Suprapubic skin (tissue), 4 donors: ENCODE data around the gene CREB5. TPM values are rescaled to one million over a fixed set of nuclear protein-coding genes. Genes with fewer than 3 reads are reported as not detected.

ENCODE experiments used
- DNase-seq, 2 donors: peaks; one replicate each; pipeline ENCODE4 v3.0.0-alpha.2; 2019; ENCODE audit warnings: low spot score in 2 of 2
- H3K27ac ChIP-seq: fragments of 200-600 bp; sonication (generic); one replicate; pipeline ENCODE4 v1.5.1; 2019
- H3K27me3 ChIP-seq: fragments of 200-600 bp; sonication (generic); one replicate; pipeline ENCODE4 v1.5.1; 2019
- H3K36me3 ChIP-seq: fragments of 200-600 bp; sonication (generic); one replicate; pipeline ENCODE4 v1.5.1; 2019
- H3K4me1 ChIP-seq: fragments of 200-600 bp; sonication (generic); one replicate; pipeline ENCODE4 v1.5.1; 2019
- H3K4me3 ChIP-seq: fragments of 200-600 bp; sonication (generic); one replicate; pipeline ENCODE4 v1.5.1; 2019; ENCODE audit warnings: mild to moderate bottlenecking
- H3K9me3 ChIP-seq: fragments of 200-600 bp; sonication (generic); one replicate; pipeline ENCODE4 v1.5.1; 2019
- EP300 ChIP-seq: sonication (generic); formaldehyde crosslinking; IDR thresholded peaks from one replicate; pipeline ENCODE4 v1.6.1; 2017; ENCODE audit warnings: antibody characterized with exemption
- POLR2A ChIP-seq, 2 donors: fragments of 450-650 bp; IDR thresholded peaks; one replicate each; pipeline ENCODE4 v1.6.1; 2017; ENCODE audit warnings: antibody characterized with exemption in 2 of 2, mild to moderate bottlenecking in 2 of 2, moderate library complexity in 2 of 2
- POLR2AphosphoS5 ChIP-seq, 3 donors: sonication (generic); formaldehyde crosslinking; IDR thresholded peaks; one replicate each; pipeline ENCODE4 v1.6.1; 2017; ENCODE audit warnings: antibody characterized with exemption in 3 of 3
- WGBS: methylation state at CpG from one replicate; pipeline ENCODE4 v1.1.5; 2018; 5-methylcytosine and 5-hydroxymethylcytosine counted together
- total RNA-seq, 4 donors: library from RNA; depleted of rRNA; stranded (reverse); fragments of >200 nt; gene quantifications; one replicate each; pipeline ENCODE4 v1.1.0, GENCODE V29; 2016
- TF ChIP-seq, protein P1 (sequence below), 2 donors: fragments of 200-600 bp in 1 of 2; fragments of 450-650 bp in 1 of 2; sonication (generic) in 1 of 2; IDR thresholded peaks; one replicate each; pipeline ENCODE4 v1.5.1; 2016 to 2019; ENCODE audit warnings: antibody characterized with exemption in 2 of 2, mild to moderate bottlenecking in 1 of 2, moderate library complexity in 1 of 2

CREB5 gene
- total RNA-seq, 4 donors from 2014 or later, result 6.2 to 12.1 (median 10.0) TPM

DNA sequence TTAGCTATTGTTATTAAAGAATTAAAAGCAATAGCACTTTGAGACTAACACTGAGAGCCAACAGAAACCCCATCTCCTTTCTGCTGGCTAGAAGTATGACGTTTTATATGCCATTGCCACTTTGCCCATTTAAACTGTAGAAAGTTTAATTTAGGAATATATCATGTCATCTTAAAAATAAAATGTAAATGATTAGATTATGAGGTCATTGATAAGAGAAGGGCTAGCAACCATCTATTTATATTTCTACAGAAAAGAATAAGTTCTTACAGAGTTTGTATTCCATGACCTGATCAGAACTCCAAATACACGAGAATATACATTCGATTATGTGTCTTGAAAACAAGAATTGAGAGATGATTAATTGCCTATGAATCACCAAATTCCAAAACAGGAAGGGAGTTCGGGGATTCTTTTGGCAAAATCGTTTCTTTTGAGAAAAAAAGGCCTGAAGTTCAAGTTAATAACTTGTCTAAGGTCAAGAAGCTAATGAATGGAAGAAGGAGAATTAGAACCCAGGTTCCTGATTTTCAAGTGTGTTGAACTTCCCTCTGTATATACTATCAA is 318.9 kb downstream of the CREB5 start:
- no peak for TF ChIP-seq POLR2AphosphoS5 (IDR thresholded peaks at IDR 0.05)
- TF ChIP-seq, protein P1, sequence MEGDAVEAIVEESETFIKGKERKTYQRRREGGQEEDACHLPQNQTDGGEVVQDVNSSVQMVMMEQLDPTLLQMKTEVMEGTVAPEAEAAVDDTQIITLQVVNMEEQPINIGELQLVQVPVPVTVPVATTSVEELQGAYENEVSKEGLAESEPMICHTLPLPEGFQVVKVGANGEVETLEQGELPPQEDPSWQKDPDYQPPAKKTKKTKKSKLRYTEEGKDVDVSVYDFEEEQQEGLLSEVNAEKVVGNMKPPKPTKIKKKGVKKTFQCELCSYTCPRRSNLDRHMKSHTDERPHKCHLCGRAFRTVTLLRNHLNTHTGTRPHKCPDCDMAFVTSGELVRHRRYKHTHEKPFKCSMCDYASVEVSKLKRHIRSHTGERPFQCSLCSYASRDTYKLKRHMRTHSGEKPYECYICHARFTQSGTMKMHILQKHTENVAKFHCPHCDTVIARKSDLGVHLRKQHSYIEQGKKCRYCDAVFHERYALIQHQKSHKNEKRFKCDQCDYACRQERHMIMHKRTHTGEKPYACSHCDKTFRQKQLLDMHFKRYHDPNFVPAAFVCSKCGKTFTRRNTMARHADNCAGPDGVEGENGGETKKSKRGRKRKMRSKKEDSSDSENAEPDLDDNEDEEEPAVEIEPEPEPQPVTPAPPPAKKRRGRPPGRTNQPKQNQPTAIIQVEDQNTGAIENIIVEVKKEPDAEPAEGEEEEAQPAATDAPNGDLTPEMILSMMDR (IDR thresholded peaks at IDR 0.05), result no peak
- TF ChIP-seq POLR2A (IDR thresholded peaks at IDR 0.05), result no peak
- TF ChIP-seq EP300, result no peak
- no peak for DNase-seq

DNA sequence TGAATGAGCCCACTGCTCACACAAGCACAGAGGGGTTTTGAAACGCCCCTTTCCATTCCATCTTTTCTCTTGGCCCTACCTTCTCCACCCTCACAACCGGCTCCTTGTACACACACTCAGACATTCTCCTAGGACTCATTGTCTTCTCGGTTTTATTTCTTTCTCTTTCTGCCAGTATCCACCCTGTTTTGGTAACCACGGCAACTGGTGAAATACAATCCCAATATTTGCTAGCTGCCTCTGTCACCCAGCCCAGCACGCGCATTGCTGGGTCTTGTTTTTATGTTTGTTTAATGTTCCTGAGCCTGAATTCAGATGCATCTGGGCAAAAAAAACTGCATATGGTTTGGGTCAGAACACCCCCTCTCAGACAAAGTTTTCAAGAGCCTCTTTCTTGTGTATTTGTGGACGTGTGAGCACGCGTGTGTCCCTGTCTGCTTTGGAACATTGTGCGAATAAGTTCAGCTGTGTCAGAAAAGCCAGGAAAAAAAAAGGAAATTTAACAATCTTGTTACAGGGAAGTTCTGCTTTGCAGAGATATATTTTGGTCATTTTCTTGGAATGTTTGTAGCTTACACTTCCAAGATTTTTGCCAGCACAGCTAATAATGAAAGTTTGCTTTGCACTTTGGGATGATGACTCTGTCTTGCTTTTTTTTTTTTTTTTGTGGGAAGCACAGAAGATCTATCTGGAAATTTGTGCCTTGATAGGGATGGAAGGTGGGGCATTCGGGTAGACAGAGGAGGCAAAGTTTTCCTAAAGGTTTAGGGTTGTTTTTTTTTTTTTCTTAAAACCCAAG is 320.0 kb downstream of the CREB5 start:
- Histone ChIP-seq H3K4me1 (peaks cover 26% of the 10 kb centered on the region), H3K27ac (peak overlapping the region; percentile 52), H3K36me3 (no peaks in the 10 kb centered on the region), H3K4me3 (peak overlapping the region; percentile 11), H3K27me3 (no peaks in the 10 kb centered on the region), H3K9me3 (no peaks in the 10 kb centered on the region)
- no peak for DNase-seq
- peak; percentile 11 for TF ChIP-seq POLR2A (IDR thresholded peaks at IDR 0.05)
- TF ChIP-seq, protein P1 (IDR thresholded peaks at IDR 0.05), result no peak
- WGBS, result 47% methylated on average over 11 of the region's 11 CpGs

More for the DNA sequence above, 318.9 kb downstream of the CREB5 start:
- H3K9me3 ChIP-seq, result no peaks in the 10 kb centered on the region
- no peaks in the 10 kb centered on the region for H3K27me3 ChIP-seq
- peak overlapping the region; percentile 52 for H3K27ac ChIP-seq
- H3K4me3 ChIP-seq, result no peak overlapping the region
- peaks cover 34% of the 10 kb centered on the region for H3K4me1 ChIP-seq
- no peaks in the 10 kb centered on the region for H3K36me3 ChIP-seq
- 57% methylated on average over 5 of the region's 5 CpGs for WGBS

DNA sequence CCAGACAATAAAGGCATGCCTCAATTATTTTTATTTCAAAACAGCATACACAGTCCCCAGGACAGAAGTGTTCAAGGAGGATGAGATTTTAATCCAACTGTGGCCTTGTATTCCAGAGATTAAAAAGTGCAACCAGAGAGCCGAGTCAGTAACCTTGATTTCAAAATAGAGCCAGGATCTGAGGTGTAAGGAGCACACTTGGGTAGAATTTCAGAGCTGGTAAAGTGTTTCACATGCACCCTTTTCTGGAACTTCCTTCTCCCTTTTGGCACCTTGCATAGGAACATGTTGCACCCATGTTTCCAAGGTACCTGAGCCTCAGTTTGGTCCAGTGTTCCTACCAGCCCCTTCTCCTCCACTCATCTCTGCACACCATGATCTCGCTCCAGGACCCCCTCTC is 320.7 kb downstream of the CREB5 start:
- peak overlapping the region; percentile 52 for H3K27ac ChIP-seq
- H3K36me3 ChIP-seq, result no peaks in the 10 kb centered on the region
- no peak for DNase-seq
- TF ChIP-seq POLR2AphosphoS5 (IDR thresholded peaks at IDR 0.05) (no peak), EP300 (no peak), POLR2A (IDR thresholded peaks at IDR 0.05) (no peak)
- TF ChIP-seq, protein P1 (IDR thresholded peaks at IDR 0.05), result no peak
- 74% methylated on average over 2 of the region's 2 CpGs for WGBS
- no peaks in the 10 kb centered on the region for H3K9me3 ChIP-seq
- no peaks in the 10 kb centered on the region for H3K27me3 ChIP-seq
- H3K4me3 ChIP-seq, result no peak overlapping the region
- H3K4me1 ChIP-seq, result peaks cover 26% of the 10 kb centered on the region

DNA sequence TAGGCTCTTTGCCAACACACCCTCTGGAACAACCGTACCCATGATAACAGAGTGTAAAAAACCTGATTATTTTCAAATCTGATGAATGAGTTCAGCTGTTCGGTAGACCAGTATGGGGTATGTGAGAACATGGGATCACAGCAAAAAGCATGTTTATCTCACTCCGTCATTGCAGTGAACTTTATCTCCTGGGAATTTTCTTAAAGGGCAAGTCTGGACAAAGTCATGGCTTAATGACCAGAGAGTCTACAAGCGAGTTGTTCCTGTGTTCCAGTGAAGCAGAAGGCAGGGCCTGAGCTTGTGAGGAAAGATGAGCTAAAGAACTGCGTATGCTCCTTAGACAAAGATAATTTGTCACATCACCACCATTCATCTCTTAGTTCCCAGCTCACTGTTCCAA is 326.1 kb downstream of the CREB5 start:
- TF ChIP-seq, protein P1 (IDR thresholded peaks at IDR 0.05), result no peak
- TF ChIP-seq POLR2AphosphoS5 (IDR thresholded peaks at IDR 0.05), result no peak
- no peak for TF ChIP-seq POLR2A (IDR thresholded peaks at IDR 0.05)
- no peak for TF ChIP-seq EP300
- Histone ChIP-seq H3K36me3 (no peaks in the 10 kb centered on the region), H3K9me3 (no peaks in the 10 kb centered on the region), H3K27me3 (no peaks in the 10 kb centered on the region), H3K4me3 (no peak overlapping the region), H3K4me1 (no peaks in the 10 kb centered on the region), H3K27ac (no peak overlapping the region)
- DNase-seq, result no peak
- 60% methylated on average over 5 of the region's 5 CpGs for WGBS

DNA sequence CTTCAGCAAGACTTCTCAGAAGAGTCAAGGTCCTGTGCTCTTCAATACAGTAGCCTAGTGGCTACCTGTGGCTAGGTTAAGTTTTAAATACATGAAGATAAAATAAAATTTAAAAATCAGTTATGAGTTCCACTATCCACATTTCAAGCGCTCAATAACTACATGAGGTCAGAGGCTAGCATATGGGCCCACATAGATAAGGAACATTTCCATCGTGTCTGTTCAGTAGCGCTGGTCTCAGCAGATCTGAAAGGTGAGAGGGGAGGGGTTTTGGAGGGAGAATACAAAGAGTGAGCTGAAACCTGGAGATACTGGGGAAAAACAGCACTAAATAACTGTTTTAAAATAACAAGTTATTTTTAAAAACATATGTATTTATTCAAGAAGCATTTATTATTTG is 326.8 kb downstream of the CREB5 start:
- Histone ChIP-seq H3K27me3 (no peaks in the 10 kb centered on the region), H3K4me1 (no peaks in the 10 kb centered on the region), H3K9me3 (no peaks in the 10 kb centered on the region), H3K36me3 (no peaks in the 10 kb centered on the region), H3K27ac (no peak overlapping the region), H3K4me3 (no peak overlapping the region)
- TF ChIP-seq EP300 (no peak), POLR2AphosphoS5 (IDR thresholded peaks at IDR 0.05) (no peak), POLR2A (IDR thresholded peaks at IDR 0.05) (no peak)
- TF ChIP-seq, protein P1 (IDR thresholded peaks at IDR 0.05), result no peak
- no peak for DNase-seq
- WGBS, result 89% methylated on average over 3 of the region's 3 CpGs
